AG04450 (cell line): ENCODE results near the gene IL23A. TPM values are rescaled to one million over a fixed set of nuclear protein-coding genes. Genes with fewer than 3 reads are reported as not detected.
A peak's percentile ranks its signal among the peaks of the same experiment; 100 is the strongest.

Experiments
- CTCF ChIA-PET: fragments of 300-600, 350-600 bp; formaldehyde crosslinking; extraction: SDS; loops from one replicate; lab custom pipeline; 2022; ENCODE audit warnings: antibody characterized with exemption, inconsistent platforms; lab: Charles Lee
- POLR2A ChIA-PET: fragments of 350-600 bp; formaldehyde crosslinking; extraction: SDS; loops from one replicate; lab custom pipeline; 2021; ENCODE audit warnings: antibody characterized with exemption, inconsistent platforms; lab: Yijun Ruan, JAX
- DNase-seq: peaks from one replicate; pipeline ENCODE4 v3.0.0-alpha.2; 2011; ENCODE audit warnings: low read depth, low spot score
- H3K27ac ChIP-seq: one replicate; pipeline ENCODE4 v1.5.1; 2012; ENCODE audit warnings: low read depth, low read length, control low read depth
- H3K27me3 ChIP-seq: one replicate; pipeline ENCODE4 v1.6.0; 2012; ENCODE audit warnings: low read length; ENCODE audit not compliant: control insufficient read depth, insufficient read depth
- H3K4me3 ChIP-seq: 2 replicates; pipeline ENCODE4 v1.5.1; 2011; ENCODE audit warnings: mild to moderate bottlenecking, low read depth, low read length, control low read depth
- H3K9me3 ChIP-seq: 2 replicates; pipeline ENCODE4 v1.5.1; 2012; ENCODE audit warnings: low read length; ENCODE audit not compliant: control insufficient read depth, insufficient read depth
- polyA minus RNA-seq: library from RNA; depleted of rRNA, polyadenylated mRNA; stranded (reverse); fragments of >200 nt; gene quantifications from 2 replicates; pipeline ENCODE4 v1.2.3, GENCODE V29; 2011; rRNA and poly(A)+ RNA removed
- polyA plus RNA-seq: library from polyadenylated mRNA; depleted of rRNA; stranded (reverse); fragments of >200 nt; gene quantifications from 2 replicates; pipeline ENCODE4 v1.2.3, GENCODE V29; 2011; rRNA removed
- TF ChIP-seq, protein P1 (sequence below): IDR thresholded peaks from 2 replicates; pipeline ENCODE4 v1.5.1; 2011; ENCODE audit warnings: low read depth, low read length, control low read depth, inconsistent platforms

Gene IL23A, protein sequence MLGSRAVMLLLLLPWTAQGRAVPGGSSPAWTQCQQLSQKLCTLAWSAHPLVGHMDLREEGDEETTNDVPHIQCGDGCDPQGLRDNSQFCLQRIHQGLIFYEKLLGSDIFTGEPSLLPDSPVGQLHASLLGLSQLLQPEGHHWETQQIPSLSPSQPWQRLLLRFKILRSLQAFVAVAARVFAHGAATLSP
- polyA plus RNA-seq (0.19 TPM in 1 of 2 replicates, not detected in the other), polyA minus RNA-seq (not detected in 2 replicates)

DNA sequence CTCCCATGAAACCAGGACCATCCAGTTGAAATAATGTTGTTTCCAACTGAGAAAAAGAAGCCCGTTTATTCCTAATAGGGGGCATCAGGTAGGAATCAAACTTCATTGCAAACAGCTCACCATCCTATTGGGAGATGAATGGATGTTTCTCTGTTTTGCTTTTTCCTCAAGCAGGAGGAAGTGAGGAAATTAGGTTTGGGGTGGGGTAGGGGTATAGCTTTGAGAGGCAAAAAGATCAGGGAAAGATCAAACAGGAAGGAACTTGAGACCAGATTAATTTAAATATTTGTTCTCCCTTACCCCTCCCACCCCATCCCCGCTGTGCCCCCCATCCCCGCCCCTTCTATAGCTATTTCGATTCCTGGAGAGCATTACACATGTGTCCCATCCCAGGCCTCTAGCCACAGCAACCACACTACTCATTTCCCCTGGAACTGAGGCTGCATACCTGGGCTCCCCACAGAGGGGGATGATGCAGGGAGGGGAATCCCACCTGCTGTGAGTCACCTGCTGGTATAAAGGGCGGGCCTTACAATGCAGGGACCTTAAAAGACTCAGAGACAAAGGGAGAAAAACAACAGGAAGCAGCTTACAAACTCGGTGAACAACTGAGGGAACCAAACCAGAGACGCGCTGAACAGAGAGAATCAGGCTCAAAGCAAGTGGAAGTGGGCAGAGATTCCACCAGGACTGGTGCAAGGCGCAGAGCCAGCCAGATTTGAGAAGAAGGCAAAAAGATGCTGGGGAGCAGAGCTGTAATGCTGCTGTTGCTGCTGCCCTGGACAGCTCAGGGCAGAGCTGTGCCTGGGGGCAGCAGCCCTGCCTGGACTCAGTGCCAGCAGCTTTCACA is at the start of gene IL23A:
TSS of gene IL23A (plus strand) at position 577 of the 850 bp plus-strand sequence. CDS start at position 738, 161 bp downstream.
- Histone ChIP-seq H3K27ac (no peak within 1 kb of the TSS), H3K9me3 (no peaks in the 10 kb centered on the region), H3K4me3 (no peak within 1 kb of the TSS), H3K27me3 (no peaks in the 10 kb centered on the region)
- ChIA-PET CTCF (interaction anchor here (1.2 kb wide), 1 partner anchor 126 kb away, joined by 9 read pairs; no protein-coding TSS in a partner anchor), POLR2A (interaction anchor here (1.0 to 1.9 kb wide), 3 partner anchors 10 to 22 kb away, joined by 3 to 5 read pairs (median 3); partner anchors contain the start of genes CNPY2 and STAT2)
- TF ChIP-seq, protein P1, sequence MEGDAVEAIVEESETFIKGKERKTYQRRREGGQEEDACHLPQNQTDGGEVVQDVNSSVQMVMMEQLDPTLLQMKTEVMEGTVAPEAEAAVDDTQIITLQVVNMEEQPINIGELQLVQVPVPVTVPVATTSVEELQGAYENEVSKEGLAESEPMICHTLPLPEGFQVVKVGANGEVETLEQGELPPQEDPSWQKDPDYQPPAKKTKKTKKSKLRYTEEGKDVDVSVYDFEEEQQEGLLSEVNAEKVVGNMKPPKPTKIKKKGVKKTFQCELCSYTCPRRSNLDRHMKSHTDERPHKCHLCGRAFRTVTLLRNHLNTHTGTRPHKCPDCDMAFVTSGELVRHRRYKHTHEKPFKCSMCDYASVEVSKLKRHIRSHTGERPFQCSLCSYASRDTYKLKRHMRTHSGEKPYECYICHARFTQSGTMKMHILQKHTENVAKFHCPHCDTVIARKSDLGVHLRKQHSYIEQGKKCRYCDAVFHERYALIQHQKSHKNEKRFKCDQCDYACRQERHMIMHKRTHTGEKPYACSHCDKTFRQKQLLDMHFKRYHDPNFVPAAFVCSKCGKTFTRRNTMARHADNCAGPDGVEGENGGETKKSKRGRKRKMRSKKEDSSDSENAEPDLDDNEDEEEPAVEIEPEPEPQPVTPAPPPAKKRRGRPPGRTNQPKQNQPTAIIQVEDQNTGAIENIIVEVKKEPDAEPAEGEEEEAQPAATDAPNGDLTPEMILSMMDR = no peak
- no peak for DNase-seq

DNA sequence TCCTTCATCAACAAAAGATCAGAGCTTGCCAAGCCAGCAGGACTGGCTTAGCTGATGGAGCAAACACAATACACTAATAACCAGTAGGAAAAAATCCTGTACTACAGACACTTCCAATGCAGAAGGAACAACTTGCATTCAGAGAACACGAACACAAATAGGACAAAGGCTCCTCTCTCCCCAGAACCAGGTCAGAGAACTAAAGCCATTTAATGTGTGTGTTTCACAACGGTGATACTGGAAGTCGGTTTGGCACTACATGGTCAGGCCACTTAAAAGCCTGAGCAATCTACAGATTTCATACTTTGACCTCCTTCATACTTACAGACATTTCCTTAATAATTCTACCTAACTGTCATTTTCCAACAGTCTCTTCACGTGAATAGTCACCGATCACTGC is 44.9 kb upstream of the IL23A start:
- Histone ChIP-seq H3K27me3 (no peaks in the 10 kb centered on the region), H3K9me3 (no peaks in the 10 kb centered on the region), H3K27ac (no peak overlapping the region), H3K4me3 (no peak overlapping the region)
- no peak for DNase-seq
- ChIA-PET POLR2A (interaction anchor here (0.7 kb wide), 1 partner anchor 319 kb away, joined by 14 read pairs; no protein-coding TSS in a partner anchor), CTCF (interaction anchor here (1.2 kb wide), 1 partner anchor 170 kb away, joined by 3 read pairs; no protein-coding TSS in a partner anchor)
- TF ChIP-seq, protein P1 = no peak

DNA sequence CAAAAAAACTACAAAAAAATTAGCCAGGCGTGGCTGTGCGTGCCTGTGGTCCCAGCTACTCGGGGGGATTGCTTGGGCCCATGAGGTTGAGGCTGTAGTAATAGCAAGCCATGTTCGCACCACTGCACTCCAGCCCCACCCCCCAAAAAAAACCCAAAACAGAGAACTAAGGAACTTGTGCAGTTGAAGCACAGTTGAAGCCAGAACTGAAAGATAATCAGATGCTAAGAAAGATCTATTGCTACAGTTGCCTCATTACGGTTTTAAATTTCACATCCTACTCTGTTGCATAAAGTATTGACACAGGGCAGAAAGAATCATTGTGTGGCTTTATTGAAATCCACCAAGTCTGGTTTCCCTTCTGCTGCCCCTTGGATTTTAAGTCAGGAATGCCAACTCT is 42.4 kb upstream of the IL23A start:
- no peak for DNase-seq
- Histone ChIP-seq H3K4me3 (no peak overlapping the region), H3K27me3 (no peaks in the 10 kb centered on the region), H3K27ac (peak overlapping the region; percentile 21), H3K9me3 (no peaks in the 10 kb centered on the region)
- POLR2A ChIA-PET = no interaction called here
- CTCF ChIA-PET = no interaction called here
- TF ChIP-seq, protein P1 = no peak

DNA sequence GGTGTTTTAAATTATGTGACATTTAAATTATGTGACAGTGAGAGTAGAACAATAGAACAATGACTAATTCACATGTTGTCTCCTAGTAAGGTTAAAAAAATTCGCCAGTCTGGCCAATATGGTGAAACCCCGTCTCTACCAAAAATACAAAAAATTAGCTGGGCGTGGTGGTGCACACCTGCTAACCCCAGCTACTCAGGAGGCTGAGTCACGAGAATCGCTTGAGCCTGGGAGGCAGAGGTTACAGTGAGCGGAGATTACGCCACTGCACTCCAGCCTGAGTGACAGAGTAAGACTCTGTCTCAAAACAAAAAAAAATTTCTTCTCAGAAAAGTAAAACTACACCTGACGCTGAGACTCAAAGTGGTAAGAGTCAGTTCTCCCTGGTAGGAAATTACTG is 41.3 kb upstream of the IL23A start:
- no peak overlapping the region for H3K4me3 ChIP-seq
- no peak for DNase-seq
- no peaks in the 10 kb centered on the region for H3K9me3 ChIP-seq
- ChIA-PET POLR2A (no interaction called here), CTCF (interaction anchor here (1.4 to 2.1 kb wide), 3 partner anchors 39 to 167 kb away, joined by 3 to 9 read pairs (median 5); partner anchors contain the start of genes ANKRD52 and SMARCC2)
- H3K27ac ChIP-seq = no peak overlapping the region
- TF ChIP-seq, protein P1 = no peak
- no peaks in the 10 kb centered on the region for H3K27me3 ChIP-seq
